Measurements from ENCODE around the gene EIF2AK2.

The EIF2AK2 gene

GRCh38 chr2:37171624-37171950 lies 14.8 kb upstream of the EIF2AK2 start:
- DNase-seq (ENCODE audit: low read depth in 2 of 2) = no peak

DNA sequence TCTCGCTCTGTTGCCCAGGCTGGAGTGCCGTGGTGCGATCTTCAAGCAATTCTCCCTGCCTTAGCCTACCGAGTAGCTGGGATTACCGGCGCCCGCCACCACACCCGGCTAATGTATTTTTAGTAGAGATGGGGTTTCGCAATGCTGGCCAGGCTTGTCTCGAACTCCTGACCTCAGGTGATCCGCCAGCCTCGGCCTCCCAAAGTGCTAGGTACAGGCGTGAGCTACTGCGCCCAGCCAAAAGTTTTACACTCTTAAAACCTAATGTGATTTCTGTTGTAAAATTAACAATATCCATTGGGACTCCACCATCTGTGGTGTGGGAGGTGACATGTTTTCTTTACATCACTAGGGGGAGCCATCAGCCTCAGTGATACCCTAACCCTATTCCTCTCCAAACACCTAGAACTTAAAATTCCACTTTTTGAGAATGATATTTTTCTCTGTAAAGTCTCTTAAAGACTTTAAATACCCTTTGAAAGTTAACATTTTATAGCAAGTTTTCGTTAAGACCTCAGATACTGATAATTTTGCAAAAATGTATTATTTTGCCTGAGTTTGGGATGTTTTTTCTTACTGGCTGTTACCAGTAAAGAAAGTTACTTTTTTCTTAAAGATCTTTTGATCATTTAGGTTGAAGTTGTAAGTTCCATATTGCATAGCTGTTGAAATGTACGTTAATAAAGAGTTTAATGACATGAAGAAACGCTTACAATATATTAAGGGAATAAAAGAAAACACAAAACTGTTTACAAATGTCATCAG lies 11.6 kb upstream of the EIF2AK2 start:
- DNase-seq (ENCODE audit: low read depth in 2 of 2) = no peak

DNA sequence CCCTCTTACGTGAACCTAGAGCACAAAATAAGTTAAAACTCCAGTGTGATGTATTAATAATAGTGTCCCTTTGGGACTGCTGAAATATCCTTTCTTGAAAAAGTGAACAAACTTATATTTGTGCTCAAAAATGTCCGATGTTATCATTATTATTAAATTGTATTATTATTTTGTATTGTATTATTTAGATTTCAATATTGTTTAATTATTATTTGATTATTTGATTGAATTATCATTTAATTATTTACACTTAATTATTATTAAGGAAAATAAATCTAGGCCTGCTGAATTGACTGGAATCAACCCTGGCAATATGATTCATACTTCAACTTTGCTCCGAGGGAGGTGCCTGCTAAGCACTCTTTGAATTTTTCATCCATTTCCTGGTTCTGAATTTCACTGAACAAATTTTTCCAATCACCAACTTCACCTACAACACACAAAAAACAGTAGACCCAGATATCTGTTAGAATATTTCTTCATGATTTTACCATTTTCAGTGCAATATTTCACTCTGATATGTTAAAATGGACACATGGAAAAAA lies 10.9 kb upstream of the EIF2AK2 start:
- DNase-seq (ENCODE audit: low read depth in 2 of 2) = no peak

GRCh38 chr2:37164757-37165156 lies 8.0 kb upstream of the EIF2AK2 start:
- DNase-seq (ENCODE audit: low read depth in 2 of 2) = no peak

DNA sequence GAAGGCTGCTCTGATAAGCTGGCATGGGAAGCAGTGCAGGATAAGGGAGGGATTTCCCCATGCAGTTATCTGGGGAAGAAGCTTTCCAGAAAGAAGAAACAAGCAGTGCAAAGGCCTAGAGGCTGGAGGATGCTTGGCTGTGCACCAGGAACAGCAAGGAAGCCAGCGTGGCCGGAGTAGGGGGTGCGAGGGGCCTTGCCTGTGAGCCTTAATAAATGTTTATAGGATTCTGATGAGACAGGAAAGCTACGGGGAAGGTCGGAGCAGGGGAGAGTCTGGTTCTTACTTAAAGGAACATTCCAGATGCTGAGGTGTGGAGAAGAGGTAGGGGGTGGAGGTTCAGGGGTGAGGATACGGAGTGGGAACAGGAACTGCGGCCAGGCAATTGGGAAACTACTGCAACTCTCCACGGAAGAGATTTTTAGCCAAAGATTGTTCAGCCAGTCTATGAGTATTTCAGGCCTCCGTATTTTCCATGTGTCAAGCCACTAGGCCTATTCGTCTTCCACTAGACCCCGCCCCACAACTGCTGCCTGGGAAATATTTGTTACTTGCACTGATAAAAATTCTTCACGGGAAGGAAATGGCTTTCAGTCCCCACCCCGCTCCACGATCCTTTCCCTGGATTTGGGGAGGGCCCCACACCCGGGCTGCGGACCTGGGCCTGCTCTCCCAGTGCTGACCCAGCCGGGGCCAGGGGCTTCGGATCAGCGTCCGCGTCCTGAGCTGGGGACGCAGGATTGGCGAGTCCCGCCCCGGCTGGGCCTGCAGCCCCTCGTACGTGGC lies 516 bp downstream of the EIF2AK2 start:
- no peak for DNase-seq (ENCODE audit: low read depth in 2 of 2)

DNA sequence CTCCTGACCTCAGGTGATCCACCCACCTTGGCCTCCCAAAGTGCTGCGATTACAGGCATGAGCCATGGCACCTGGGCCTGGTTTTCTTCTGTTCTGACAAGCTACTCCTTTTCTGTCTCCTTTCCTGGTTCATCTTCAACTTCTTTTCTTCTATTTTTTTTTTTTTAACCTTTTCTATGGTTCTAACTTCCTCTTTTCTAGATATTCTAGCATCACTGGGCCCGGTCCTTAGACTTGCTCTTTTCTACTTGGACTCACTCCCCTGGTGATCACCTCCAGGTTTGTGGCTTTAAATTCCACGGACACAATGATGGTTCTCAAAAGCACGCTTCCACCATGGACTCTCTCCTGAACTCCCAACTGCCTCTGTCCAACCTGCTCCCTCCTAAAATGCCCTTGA lies 2.0 kb downstream of the EIF2AK2 start:
- DNase-seq (ENCODE audit: low read depth in 2 of 2) = no peak

- no peak for DNase-seq (ENCODE audit: low read depth in 2 of 2)
These were observed 3.6 kb downstream of the EIF2AK2 start for GRCh38 chr2:37153224-37153623.

DNA sequence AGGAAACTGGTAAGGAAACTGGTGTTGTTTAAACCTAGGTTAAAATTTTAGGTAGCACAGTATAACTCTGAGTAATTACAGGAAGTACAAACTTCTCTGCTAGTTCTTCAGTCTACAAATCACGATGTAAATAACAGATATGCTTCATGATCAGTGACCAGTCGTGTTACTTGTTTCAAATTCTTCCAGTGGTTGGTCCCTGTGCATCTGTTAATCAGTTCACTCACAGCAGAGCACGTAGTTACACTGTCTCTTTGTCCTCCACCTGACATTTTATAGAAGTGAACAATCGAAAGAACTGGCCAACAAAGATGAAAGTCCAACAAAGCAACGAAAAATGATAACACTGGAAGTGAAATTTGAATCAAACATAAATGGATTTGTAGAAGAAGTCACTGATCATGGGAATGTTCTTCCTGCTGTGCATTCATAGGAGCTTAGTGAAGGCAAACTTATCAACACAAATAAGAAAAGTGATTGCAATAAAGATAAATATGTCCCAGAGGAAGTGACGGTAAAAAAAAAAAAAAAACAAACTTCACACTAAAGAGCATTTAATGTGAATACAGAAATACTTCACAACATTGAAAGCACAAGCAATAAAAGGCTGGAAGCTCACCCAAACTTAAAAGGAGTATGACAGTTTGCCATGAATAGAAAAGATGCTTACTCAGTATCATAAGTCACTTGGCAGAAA lies 7.0 kb downstream of the EIF2AK2 start:
- no peak for DNase-seq (ENCODE audit: low read depth in 2 of 2)

DNA sequence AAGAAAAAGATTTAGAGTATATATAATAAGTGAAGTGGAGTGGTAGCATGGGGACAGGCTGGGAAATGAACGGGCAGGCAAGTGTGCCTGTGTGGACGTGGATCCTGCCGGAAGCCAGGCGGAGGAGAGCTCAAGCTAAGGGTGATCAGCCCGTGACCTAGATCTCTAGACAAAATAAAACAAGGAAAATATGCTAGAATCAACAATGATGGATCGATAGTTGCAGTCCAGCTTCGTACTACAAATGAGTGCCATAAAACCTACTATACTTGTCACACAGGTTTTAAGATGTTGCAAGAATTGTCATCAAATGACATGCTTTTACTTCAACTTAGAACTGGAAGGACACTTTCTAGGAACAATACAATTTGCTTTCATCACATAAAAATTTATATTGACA lies 8.5 kb downstream of the EIF2AK2 start:
- DNase-seq (ENCODE audit: low read depth in 2 of 2) = no peak

- DNase-seq (ENCODE audit: low read depth in 2 of 2) = no peak
These were observed 10.7 kb downstream of the EIF2AK2 start for GRCh38 chr2:37146062-37146461.

DNA sequence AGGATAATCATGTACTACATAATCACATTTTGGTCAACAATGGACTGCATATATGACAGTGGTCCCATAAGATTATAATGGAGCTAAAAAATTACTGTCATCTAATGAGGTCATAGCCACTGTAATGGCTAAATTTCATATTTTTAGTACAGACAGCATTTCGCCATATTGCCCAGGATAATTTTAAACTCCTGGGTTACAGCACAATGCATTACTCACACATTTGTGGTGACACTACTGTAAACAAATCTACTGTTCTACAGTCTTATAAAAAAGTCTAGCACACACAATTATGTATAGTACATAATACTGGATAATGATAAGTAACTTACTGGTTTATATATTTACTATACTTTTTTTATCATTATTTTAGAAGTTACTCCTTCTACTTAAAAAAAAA lies 12.8 kb downstream of the EIF2AK2 start:
- DNase-seq (ENCODE audit: low read depth in 2 of 2) = no peak

- DNase-seq (ENCODE audit: low read depth in 2 of 2) = no peak
These were observed 14.2 kb downstream of the EIF2AK2 start for GRCh38 chr2:37142546-37142945.

GRCh38 chr2:37132914-37133313 lies 23.9 kb downstream of the EIF2AK2 start:
- DNase-seq (ENCODE audit: low read depth in 2 of 2) = no peak

- DNase-seq (ENCODE audit: low read depth in 2 of 2) = no peak
These were observed 31.4 kb downstream of the EIF2AK2 start for GRCh38 chr2:37125416-37125815.

DNA sequence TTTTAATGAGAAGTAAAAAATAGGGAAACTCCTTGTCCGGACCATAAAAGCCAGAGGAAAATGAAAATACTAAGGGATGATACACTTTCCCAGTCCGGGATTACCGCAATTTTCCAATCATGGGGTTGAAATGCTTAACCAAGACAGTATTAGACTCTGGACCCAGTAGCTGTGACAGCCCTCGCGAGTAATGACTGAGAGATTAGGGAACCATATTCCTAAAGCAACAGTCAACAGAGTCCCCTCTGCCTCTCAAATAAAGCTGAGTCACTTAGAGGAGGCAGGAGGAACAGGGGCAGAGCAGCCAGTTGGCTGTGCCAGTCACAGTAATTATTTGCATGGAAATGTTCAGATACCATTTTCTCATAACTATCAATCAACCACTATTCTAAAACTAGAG lies 37.6 kb downstream of the EIF2AK2 start:
- DNase-seq (ENCODE audit: low read depth in 2 of 2) = no peak

GRCh38 chr2:37117566-37117965 lies 39.2 kb downstream of the EIF2AK2 start:
- no peak for DNase-seq (ENCODE audit: low read depth in 2 of 2)

GRCh38 chr2:37111958-37112357 lies 44.8 kb downstream of the EIF2AK2 start:
- DNase-seq (ENCODE audit: low read depth in 2 of 2) = no peak

GRCh38 chr2:37110306-37111212 lies 46.2 kb downstream of the EIF2AK2 start:
- no peak for DNase-seq (ENCODE audit: low read depth in 2 of 2)

- DNase-seq (ENCODE audit: low read depth in 2 of 2) = no peak
These were observed 47.3 kb downstream of the EIF2AK2 start for GRCh38 chr2:37109523-37109922.

DNA sequence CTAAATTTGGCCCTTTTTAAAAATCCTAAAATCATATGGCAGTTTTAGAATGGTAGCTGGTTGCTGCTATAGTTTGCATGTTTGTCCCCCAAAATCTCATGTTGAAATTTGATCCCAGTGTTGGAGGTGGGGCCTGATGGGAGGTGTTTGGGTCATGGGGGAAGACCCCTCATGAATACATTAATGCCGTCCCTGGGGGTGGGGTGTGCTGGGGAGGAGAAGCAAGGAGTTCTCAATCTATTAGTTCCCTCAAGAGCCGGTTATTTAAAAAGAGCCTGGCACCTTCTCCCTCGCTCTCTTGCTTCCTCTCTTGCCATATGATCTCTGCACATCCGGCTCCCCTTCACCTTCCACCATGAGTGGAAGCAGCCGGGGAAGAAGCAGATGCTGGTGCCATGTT lies 51.6 kb downstream of the EIF2AK2 start:
- DNase-seq (ENCODE audit: low read depth in 2 of 2) = no peak

- no peak for DNase-seq (ENCODE audit: low read depth in 2 of 2)
These were observed 52.6 kb downstream of the EIF2AK2 start for GRCh38 chr2:37104178-37104577.

DNA sequence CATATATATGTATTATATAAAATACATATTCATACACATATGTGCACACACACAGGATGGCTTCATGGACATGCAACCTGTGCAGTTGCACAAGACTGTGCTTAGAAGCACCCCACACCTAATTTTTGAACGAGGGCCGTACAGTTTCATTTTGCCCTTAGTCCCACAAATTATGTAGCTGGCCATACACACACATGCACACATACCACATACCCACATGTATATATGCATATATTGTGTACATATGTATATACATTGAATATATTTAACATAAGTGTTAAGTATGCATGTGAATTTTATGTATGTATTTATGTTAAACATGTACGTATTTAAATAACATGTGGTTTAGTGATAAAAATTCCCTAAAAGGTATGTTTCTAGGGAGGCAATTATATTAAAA lies 54.2 kb downstream of the EIF2AK2 start:
- DNase-seq (ENCODE audit: low read depth in 2 of 2) = no peak

Data from fibroblast of skin of left biceps (primary cell).